Neuronal stem cell (in vitro differentiated cells): ENCODE results near the gene RDH16.
"Not testable (repeated sequence)": the region's sequence is repeated elsewhere in the genome, so short reads cannot be mapped to it uniquely, and the experiment has no call there.

Source experiments
- DNase-seq: peaks from one replicate; pipeline ENCODE4 v3.0.0-alpha.2; 2013; ENCODE audit warnings: low spot score
- H2AFZ ChIP-seq: one replicate; pipeline ENCODE4 v1.6.1; 2013; ENCODE audit warnings: mild to moderate bottlenecking, low read length, inconsistent platforms
- H2AK5ac ChIP-seq: 2 replicates; pipeline ENCODE4 v1.6.1; 2013; ENCODE audit warnings: low read depth, mild to moderate bottlenecking, inconsistent platforms, low read length, moderate library complexity, mixed read lengths
- H2BK120ac ChIP-seq: 2 replicates; pipeline ENCODE4 v1.6.1; 2013; ENCODE audit warnings: low read depth, mild to moderate bottlenecking, inconsistent platforms, low read length, moderate library complexity, mixed read lengths
- H2BK12ac ChIP-seq: one replicate; pipeline ENCODE4 v1.6.1; 2013; ENCODE audit warnings: low read length, inconsistent platforms
- H2BK15ac ChIP-seq: 2 replicates; pipeline ENCODE4 v1.6.1; 2013; ENCODE audit warnings: mild to moderate bottlenecking, low read length, inconsistent platforms, mixed read lengths
- H2BK5ac ChIP-seq: one replicate; pipeline ENCODE4 v1.6.1; 2013; ENCODE audit warnings: inconsistent platforms, mild to moderate bottlenecking, low read length, moderate library complexity
- H3K14ac ChIP-seq: one replicate; pipeline ENCODE4 v1.6.1; 2013; ENCODE audit warnings: low read length, inconsistent platforms
- H3K18ac ChIP-seq: 2 replicates; pipeline ENCODE4 v1.6.1; 2013; ENCODE audit warnings: low read length, inconsistent platforms
- H3K23ac ChIP-seq: 2 replicates; pipeline ENCODE4 v1.6.1; 2013; ENCODE audit warnings: low read depth, mild to moderate bottlenecking, mixed read lengths, low read length, inconsistent platforms; ENCODE audit not compliant: poor library complexity
- H3K27ac ChIP-seq: replicated peaks from 3 replicates; pipeline ENCODE4 v1.5.1; 2013; ENCODE audit warnings: low read length, inconsistent platforms
- H3K27me3 ChIP-seq, 3 experiments: 2 replicates each; pipeline ENCODE4 v1.6.1; 2013; ENCODE audit warnings: low read length in 3 of 3, mild to moderate bottlenecking in 2 of 3, inconsistent platforms in 1 of 3, low read depth in 1 of 3, mixed read lengths in 1 of 3, moderate library complexity in 1 of 3; ENCODE audit not compliant: control insufficient read depth in 3 of 3, insufficient read depth in 3 of 3
- H3K36me3 ChIP-seq, 2 donors: replicated peaks in 1 of 2; 2 replicates each; pipeline ENCODE4 v1.6.1; 2013; ENCODE audit warnings: low read length in 2 of 2; ENCODE audit not compliant: control insufficient read depth in 2 of 2, insufficient read depth in 2 of 2
- H3K4ac ChIP-seq: 2 replicates; pipeline ENCODE4 v1.6.1; 2013; ENCODE audit warnings: inconsistent platforms, mild to moderate bottlenecking, low read length, moderate library complexity
- H3K4me1 ChIP-seq, 2 donors: 1 replicate in 1 of 2; 2 replicates in 1 of 2; pipeline ENCODE4 v1.6.1; 2013; ENCODE audit warnings: low read length in 2 of 2, low read depth in 1 of 2; ENCODE audit not compliant: control insufficient read depth in 2 of 2, insufficient read depth in 1 of 2
- H3K4me2 ChIP-seq: one replicate; pipeline ENCODE4 v1.6.1; 2013; ENCODE audit warnings: mild to moderate bottlenecking, low read length, inconsistent platforms; ENCODE audit not compliant: insufficient read depth, poor library complexity, severe bottlenecking
- H3K4me3 ChIP-seq, 2 donors: 2 replicates each; pipeline ENCODE4 v1.5.1; 2013; ENCODE audit warnings: low read length in 2 of 2, mild to moderate bottlenecking in 2 of 2, inconsistent platforms in 1 of 2, moderate library complexity in 1 of 2
- H3K79me1 ChIP-seq: one replicate; pipeline ENCODE4 v1.6.1; 2013; ENCODE audit warnings: low read depth, mild to moderate bottlenecking, inconsistent platforms, low read length, moderate library complexity
- H3K9ac ChIP-seq: one replicate; pipeline ENCODE4 v1.6.1; 2013; ENCODE audit warnings: mild to moderate bottlenecking, low read depth, low read length, inconsistent platforms; ENCODE audit not compliant: poor library complexity
- H3K9me3 ChIP-seq, 2 donors: replicated peaks in 1 of 2; 2 replicates each; pipeline versions ENCODE3 to v1.6.1; 2013; ENCODE audit warnings: low read length in 2 of 2, mild to moderate bottlenecking in 2 of 2, inconsistent platforms in 1 of 2, low read depth in 1 of 2, mixed read lengths in 1 of 2, moderate library complexity in 1 of 2; ENCODE audit not compliant: control insufficient read depth in 2 of 2, insufficient read depth in 1 of 2
- H4K8ac ChIP-seq: one replicate; pipeline ENCODE4 v1.6.1; 2013; ENCODE audit warnings: low read depth, mild to moderate bottlenecking, inconsistent platforms, low read length, moderate library complexity
- H4K91ac ChIP-seq: one replicate; pipeline ENCODE4 v1.6.1; 2013; ENCODE audit warnings: low read length, low read depth, mild to moderate bottlenecking, inconsistent platforms; ENCODE audit not compliant: poor library complexity
- WGBS, 2 donors: extraction: QIAGEN DNeasy Blood & Tissue Kit; methylation state at CpG; one replicate each; pipeline ENCODE4 v1.1.7; 2013; ENCODE audit warnings: missing lambda C conversion rate in 2 of 2, mixed read lengths in 1 of 2; ENCODE audit not compliant: insufficient read length in 2 of 2, insufficient replicate concordance in 1 of 2; ENCODE audit errors: extremely low coverage in 2 of 2; 5-methylcytosine and 5-hydroxymethylcytosine counted together

RDH16 gene

GRCh38 chr12:56962247-56962646 is 4.8 kb upstream of the RDH16 start:
- H3K23ac ChIP-seq, H3K4me2 ChIP-seq, H4K91ac ChIP-seq, H3K4me3 ChIP-seq, H3K36me3 ChIP-seq, H3K9ac ChIP-seq, DNase-seq, H3K27me3 ChIP-seq, H2BK15ac ChIP-seq, H3K18ac ChIP-seq, H3K79me1 ChIP-seq, H2AFZ ChIP-seq, H3K4ac ChIP-seq, H2AK5ac ChIP-seq, H2BK12ac ChIP-seq, H3K4me1 ChIP-seq, H3K14ac ChIP-seq, H4K8ac ChIP-seq, H2BK120ac ChIP-seq, H2BK5ac ChIP-seq, H3K27ac ChIP-seq: not testable (repeated sequence)
- H3K9me3 ChIP-seq: peaks cover 5 to 12% of the 10 kb centered on the region in 2 donors
- no CpG with 5 or more reads among the region's 4 CpGs for WGBS, 2 donors

GRCh38 chr12:56958422-56958821 is 1.0 kb upstream of the RDH16 start:
- H3K9me3 ChIP-seq: peaks cover 7 to 10% of the 10 kb centered on the region in 2 donors
- H3K18ac ChIP-seq: no peak overlapping the region
- no peak overlapping the region for H3K4me2 ChIP-seq
- H3K79me1 ChIP-seq: no peaks in the 10 kb centered on the region
- no peak overlapping the region for H2BK15ac ChIP-seq
- no peak overlapping the region for H4K91ac ChIP-seq
- no CpG with 5 or more reads among the region's 2 CpGs for WGBS, 2 donors
- H2BK5ac ChIP-seq: no peak overlapping the region
- no peak overlapping the region for H2AFZ ChIP-seq
- H2AK5ac ChIP-seq: no peak overlapping the region
- no peak overlapping the region for H4K8ac ChIP-seq
- H2BK120ac ChIP-seq: no peak overlapping the region
- H3K27me3 ChIP-seq: peaks cover 0 to 7% (median 0%) of the 10 kb centered on the region in 3 experiments
- no peaks in the 10 kb centered on the region for H3K4me1 ChIP-seq
- no peak overlapping the region for H3K23ac ChIP-seq
- no peak overlapping the region for H3K14ac ChIP-seq
- no peak for DNase-seq
- H3K4ac ChIP-seq: no peak overlapping the region
- H3K4me3 ChIP-seq: no peak overlapping the region
- no peak overlapping the region for H3K27ac ChIP-seq
- H3K9ac ChIP-seq: no peak overlapping the region
- H2BK12ac ChIP-seq: no peak overlapping the region
- H3K36me3 ChIP-seq: no peaks in the 10 kb centered on the region

- H3K4me3 ChIP-seq: no peak overlapping the region
- H3K27me3 ChIP-seq: peaks cover 0 to 7% (median 0%) of the 10 kb centered on the region in 3 experiments
- H3K23ac ChIP-seq: no peak overlapping the region
- no peak overlapping the region for H3K14ac ChIP-seq
- H4K91ac ChIP-seq: no peak overlapping the region
- H2AK5ac ChIP-seq: no peak overlapping the region
- no peak overlapping the region for H2BK12ac ChIP-seq
- H4K8ac ChIP-seq: no peak overlapping the region
- no peaks in the 10 kb centered on the region for H3K36me3 ChIP-seq
- no peak overlapping the region for H3K4ac ChIP-seq
- no peak overlapping the region for H2BK5ac ChIP-seq
- no peaks in the 10 kb centered on the region for H3K4me1 ChIP-seq
- H3K18ac ChIP-seq: no peak overlapping the region
- no CpG with 5 or more reads among the region's 2 CpGs for WGBS, 2 donors
- no peak overlapping the region for H3K4me2 ChIP-seq
- peaks cover 7 to 12% of the 10 kb centered on the region in 2 donors for H3K9me3 ChIP-seq
- H2BK15ac ChIP-seq: no peak overlapping the region
- H3K27ac ChIP-seq: no peak overlapping the region
- DNase-seq: no peak
- no peak overlapping the region for H3K9ac ChIP-seq
- no peaks in the 10 kb centered on the region for H3K79me1 ChIP-seq
- no peak overlapping the region for H2AFZ ChIP-seq
- no peak overlapping the region for H2BK120ac ChIP-seq
Observed at GRCh38 chr12:56955631-56956256, 1.7 kb downstream of the RDH16 start.

GRCh38 chr12:56954958-56955355 is 2.5 kb downstream of the RDH16 start:
- H3K14ac ChIP-seq: no peak overlapping the region
- H2BK5ac ChIP-seq: peak overlapping the region; percentile 35
- H3K18ac ChIP-seq: no peak overlapping the region
- H2BK120ac ChIP-seq: no peak overlapping the region
- no peak overlapping the region for H3K4ac ChIP-seq
- H3K4me2 ChIP-seq: no peak overlapping the region
- H3K9ac ChIP-seq: no peak overlapping the region
- no peak overlapping the region for H2BK12ac ChIP-seq
- no peak for DNase-seq
- H3K36me3 ChIP-seq: no peaks in the 10 kb centered on the region
- H3K27me3 ChIP-seq: peaks cover 0 to 7% (median 0%) of the 10 kb centered on the region in 3 experiments
- H2BK15ac ChIP-seq: no peak overlapping the region
- WGBS, 2 donors: no CpG with 5 or more reads among the region's 6 CpGs
- H2AFZ ChIP-seq: no peak overlapping the region
- no peaks in the 10 kb centered on the region for H3K4me1 ChIP-seq
- H3K27ac ChIP-seq: no peak overlapping the region
- H3K4me3 ChIP-seq: peak overlapping the region in 1 of 2 donors; percentile 43
- no peak overlapping the region for H3K23ac ChIP-seq
- no peak overlapping the region for H2AK5ac ChIP-seq
- H4K91ac ChIP-seq: no peak overlapping the region
- no peak overlapping the region for H4K8ac ChIP-seq
- H3K9me3 ChIP-seq: peaks cover 7 to 12% of the 10 kb centered on the region in 2 donors
- H3K79me1 ChIP-seq: no peaks in the 10 kb centered on the region
